HepG2 (cell line): ENCODE data around the gene CAMK1D. TPM values are rescaled to one million over a fixed set of nuclear protein-coding genes. Genes with fewer than 3 reads are reported as not detected.

ENCODE experiments used
- ATAC-seq: fragments of 200-7000 bp; cut with Tn5 transposase; 3 replicates; pipeline ENCODE4 v1.9.1; 2020; ENCODE audit warnings: mild to moderate bottlenecking, moderate library complexity
- BruUV-seq: library from RNA; stranded (reverse); fragments of 400-500 nt; replicated peaks from 2 replicates; lab custom pipeline; 2021; lab: Mats Ljungman, UMichigan
- CTCF ChIA-PET: fragments of 300-600 bp; formaldehyde crosslinking; extraction: SDS; loops from one replicate; lab custom pipeline; 2021; ENCODE audit warnings: low total read pairs, inconsistent platforms, low intra/inter-chr PET ratio; lab: Yijun Ruan, JAX
- POLR2A ChIA-PET: fragments of 350-600 bp; sonication (Branson Sonifier 250); formaldehyde crosslinking; loops from one replicate; lab custom pipeline; 2020; ENCODE audit warnings: antibody characterized with exemption, inconsistent platforms; lab: Yijun Ruan, JAX
- DNase-seq: peaks from one replicate; pipeline ENCODE4 v3.0.0-alpha.2; 2015; ENCODE audit warnings: low spot score
- FAIRE-seq: peaks from 3 replicates; lab custom pipeline; 2011; peaks lifted over from hg19 to GRCh38; lab: Jason Lieb, UNC
- H2AFZ ChIP-seq: one replicate; pipeline ENCODE4 v1.6.1; 2011; ENCODE audit warnings: low read length, inconsistent platforms
- H3K27ac ChIP-seq: fragments of 300-600 bp; 3 replicates; pipeline ENCODE4 v1.8.0; 2011; ENCODE audit warnings: mixed run types, mild to moderate bottlenecking, mixed read lengths, low read length, inconsistent platforms; ENCODE audit not compliant: insufficient read depth; ENCODE audit errors: extremely low read length
- H3K27me3 ChIP-seq, 2 experiments: fragments of 200-600 bp in 1 of 2; 2 replicates in 1 of 2; 3 replicates in 1 of 2; pipeline versions ENCODE4 v1.6.0 to v1.8.0; 2011; ENCODE audit warnings: low read length in 2 of 2, mild to moderate bottlenecking in 2 of 2, moderate library complexity in 2 of 2, inconsistent platforms in 1 of 2; ENCODE audit not compliant: insufficient read depth in 2 of 2, control insufficient read depth in 1 of 2
- H3K36me3 ChIP-seq, 2 experiments: fragments of 200-600 bp in 1 of 2; replicated peaks in 1 of 2; 2 replicates in 1 of 2; 3 replicates in 1 of 2; pipeline versions ENCODE4 v1.5.1 to v1.8.0; 2011; ENCODE audit warnings: low read length in 2 of 2, inconsistent platforms in 1 of 2; ENCODE audit not compliant: insufficient read depth in 2 of 2, control insufficient read depth in 1 of 2
- H3K4me1 ChIP-seq: 2 replicates; pipeline ENCODE4 v1.5.1; 2012; ENCODE audit warnings: low read length, inconsistent platforms; ENCODE audit not compliant: insufficient read depth
- H3K4me2 ChIP-seq: 2 replicates; pipeline ENCODE4 v1.6.0; 2011; ENCODE audit warnings: low read depth, low read length, inconsistent platforms
- H3K4me3 ChIP-seq, 3 experiments: fragments of 200-600 bp in 1 of 3; sonication (generic), shearing (Covaris generic) in 1 of 3; replicated peaks in 1 of 3; 2 replicates each; pipeline ENCODE4 v1.5.1; 2011 to 2016; ENCODE audit warnings: low read length in 3 of 3, inconsistent platforms in 2 of 3, low read depth in 2 of 3, mild to moderate bottlenecking in 2 of 3, control low read depth in 1 of 3, mixed read lengths in 1 of 3; ENCODE audit not compliant: insufficient read depth in 1 of 3
- H3K79me2 ChIP-seq: one replicate; pipeline ENCODE4 v1.6.1; 2011; ENCODE audit warnings: low read length, inconsistent platforms; ENCODE audit not compliant: insufficient read depth
- H3K9ac ChIP-seq: 2 replicates; pipeline ENCODE4 v1.6.0; 2011; ENCODE audit warnings: mild to moderate bottlenecking, low read depth, low read length, inconsistent platforms; ENCODE audit not compliant: insufficient read depth
- H3K9me3 ChIP-seq: 2 replicates; pipeline ENCODE4 v1.5.1; 2012; ENCODE audit warnings: mild to moderate bottlenecking, low read length
- H4K20me1 ChIP-seq: 2 replicates; pipeline ENCODE4 v1.6.0; 2011; ENCODE audit warnings: inconsistent platforms, mild to moderate bottlenecking, low read length, moderate library complexity; ENCODE audit not compliant: insufficient read depth
- FOSL2 ChIP-seq: sonication (generic); formaldehyde crosslinking; IDR thresholded peaks from 2 replicates; pipeline ENCODE4 v1.4.0; 2020; ENCODE audit warnings: missing genetic modification reagents
- NAIF1 ChIP-seq: sonication (generic); formaldehyde crosslinking; IDR thresholded peaks from 2 replicates; pipeline ENCODE4 v1.5.0; 2020; ENCODE audit warnings: mild to moderate bottlenecking, missing genetic modification reagents, borderline replicate concordance
- NFYB ChIP-seq: sonication (generic); formaldehyde crosslinking; IDR thresholded peaks from 2 replicates; pipeline ENCODE4 v1.4.0; 2020; ENCODE audit warnings: missing genetic modification reagents
- PPARG ChIP-seq: conservative IDR thresholded peaks from 2 replicates; pipeline ENCODE4 v1.6.1; 2016; ENCODE audit warnings: missing biosample characterization, missing genetic modification reagents
- RARA ChIP-seq: IDR thresholded peaks from 2 replicates; pipeline ENCODE4 v1.6.1; 2016; ENCODE audit warnings: missing genetic modification reagents, missing compliant biosample characterization
- XBP1 ChIP-seq: sonication (generic); formaldehyde crosslinking; IDR thresholded peaks from 2 replicates; pipeline ENCODE4 v1.5.0; 2020; ENCODE audit warnings: missing genetic modification reagents
- ZNF672 ChIP-seq: sonication (generic); formaldehyde crosslinking; IDR thresholded peaks from 2 replicates; pipeline ENCODE4 v1.8.1; 2022; ENCODE audit warnings: missing genetic modification reagents
- ZNF775 ChIP-seq: sonication (generic); formaldehyde crosslinking; IDR thresholded peaks from 2 replicates; pipeline ENCODE4 v1.4.0; 2020; ENCODE audit warnings: missing genetic modification reagents, mild to moderate bottlenecking, moderate library complexity, borderline replicate concordance
- ZSCAN31 ChIP-seq: sonication (generic); formaldehyde crosslinking; IDR thresholded peaks from 2 replicates; pipeline ENCODE4 v1.5.0; 2020; ENCODE audit warnings: low read depth, mild to moderate bottlenecking, missing genetic modification reagents
- ZUFSP ChIP-seq: sonication (generic); formaldehyde crosslinking; IDR thresholded peaks from 2 replicates; pipeline ENCODE4 v1.9.0; 2021; ENCODE audit warnings: missing genetic modification reagents, mild to moderate bottlenecking, borderline replicate concordance
- WGBS: methylation state at CpG from one replicate; pipeline ENCODE4 v1.1.6; 2017; ENCODE audit warnings: low lambda C conversion rate; 5-methylcytosine and 5-hydroxymethylcytosine counted together
- in situ Hi-C: cut with HindIII; loops from 2 replicates; pipeline ENCODE4 v1.10.0; 2017; ENCODE audit warnings: low pct_unique_long_range_greater_than_20kb; ENCODE audit not compliant: extremely low pct_ligation_motif_present
- intact Hi-C: fragments of 100-400 bp; cut with micrococcal nuclease; formaldehyde crosslinking; loops from one replicate; pipeline ENCODE4 v1.10.0; 2022; ENCODE audit not compliant: unreplicated experiment
- polyA plus RNA-seq, 8 experiments: library from polyadenylated mRNA; depleted of rRNA in 3 of 8; stranded (reverse) in 7 of 8; unstranded in 1 of 8; fragments of >200 nt; fragmentation: Illumina TruSeq in 4 of 8; extraction: Trizol in 4 of 8; gene quantifications; 2 replicates each; pipeline versions ENCODE4 v1.2.1 to v1.2.3, GENCODE V29; 2011 to 2016; ENCODE audit warnings: low read depth in 4 of 8, missing spikeins in 1 of 8, mixed read lengths in 1 of 8; ENCODE audit not compliant: insufficient read depth in 1 of 8
- total RNA-seq, 5 experiments: library from RNA; depleted of rRNA; stranded (reverse); fragments of >200 nt; fragmentation: Illumina TruSeq; extraction: Trizol; gene quantifications; 2 replicates each; pipeline ENCODE4 v1.2.3, GENCODE V29; 2016; ENCODE audit warnings: low read depth in 1 of 5
- TF ChIP-seq, protein P1 (sequence below): sonication (generic); formaldehyde crosslinking; IDR thresholded peaks from 2 replicates; pipeline ENCODE4 v1.8.0; 2022; ENCODE audit warnings: missing genetic modification reagents, mild to moderate bottlenecking, moderate library complexity, borderline replicate concordance

The CAMK1D gene
- total and polyA plus RNA-seq, 2 of the 13 experiments (the other 11 are each of a cell fraction or from before 2014, with no cell fraction given): under 0.01 TPM; not detected in 1

DNA sequence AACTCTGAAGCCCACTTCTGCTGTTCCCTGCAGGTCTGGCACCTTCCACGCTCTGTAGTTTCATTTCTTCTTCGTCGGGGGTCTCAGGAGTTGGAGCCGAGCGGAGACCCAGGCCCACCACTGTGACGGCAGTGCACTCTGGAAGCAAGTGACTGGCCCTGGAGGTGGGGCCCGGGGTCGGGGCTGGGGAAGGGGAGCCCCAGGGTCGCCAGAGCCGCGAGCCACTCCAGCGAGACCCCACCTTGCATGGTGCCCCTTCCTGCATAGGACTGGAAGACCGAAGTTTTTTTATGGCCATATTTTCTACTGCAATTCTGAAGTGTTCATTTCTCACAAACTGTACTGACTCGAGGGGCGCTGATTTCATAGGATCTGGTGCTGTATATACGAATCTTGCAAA is 479.4 kb downstream of the CAMK1D start:
- H3K4me1 ChIP-seq: no peaks in the 10 kb centered on the region
- H4K20me1 ChIP-seq: no peaks in the 10 kb centered on the region
- H3K4me3 ChIP-seq: no peak overlapping the region
- no peaks in the 10 kb centered on the region for H3K36me3 ChIP-seq
- POLR2A ChIA-PET: no interaction called here
- no peak overlapping the region for H3K27ac ChIP-seq
- BruUV-seq: no TSS peak
- no peak overlapping the region for H2AFZ ChIP-seq
- no peak for FAIRE-seq
- no peaks in the 10 kb centered on the region for H3K9me3 ChIP-seq
- no peaks in the 10 kb centered on the region for H3K79me2 ChIP-seq
- CTCF ChIA-PET: no interaction called here
- in situ Hi-C loops (no loop called here), intact Hi-C loops (no loop called here)
- WGBS: 59% methylated on average over 10 of the region's 16 CpGs
- no peak for DNase-seq
- no peak for TF ChIP-seq NAIF1
- no peak overlapping the region for H3K4me2 ChIP-seq
- ATAC-seq: no peak
- H3K9ac ChIP-seq: no peak overlapping the region
- peaks cover 0 to under 1% of the 10 kb centered on the region in 2 experiments; a peak in 2 of 5 replicates for H3K27me3 ChIP-seq

GRCh38 chr10:12829831-12830390 is 480.6 kb downstream of the CAMK1D start:
- TF ChIP-seq, protein P1, sequence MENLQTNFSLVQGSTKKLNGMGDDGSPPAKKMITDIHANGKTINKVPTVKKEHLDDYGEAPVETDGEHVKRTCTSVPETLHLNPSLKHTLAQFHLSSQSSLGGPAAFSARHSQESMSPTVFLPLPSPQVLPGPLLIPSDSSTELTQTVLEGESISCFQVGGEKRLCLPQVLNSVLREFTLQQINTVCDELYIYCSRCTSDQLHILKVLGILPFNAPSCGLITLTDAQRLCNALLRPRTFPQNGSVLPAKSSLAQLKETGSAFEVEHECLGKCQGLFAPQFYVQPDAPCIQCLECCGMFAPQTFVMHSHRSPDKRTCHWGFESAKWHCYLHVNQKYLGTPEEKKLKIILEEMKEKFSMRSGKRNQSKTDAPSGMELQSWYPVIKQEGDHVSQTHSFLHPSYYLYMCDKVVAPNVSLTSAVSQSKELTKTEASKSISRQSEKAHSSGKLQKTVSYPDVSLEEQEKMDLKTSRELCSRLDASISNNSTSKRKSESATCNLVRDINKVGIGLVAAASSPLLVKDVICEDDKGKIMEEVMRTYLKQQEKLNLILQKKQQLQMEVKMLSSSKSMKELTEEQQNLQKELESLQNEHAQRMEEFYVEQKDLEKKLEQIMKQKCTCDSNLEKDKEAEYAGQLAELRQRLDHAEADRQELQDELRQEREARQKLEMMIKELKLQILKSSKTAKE (CRISPR knock-in tag): no peak
- TF ChIP-seq RARA (CRISPR knock-in tag) (no peak), ZSCAN31 (CRISPR knock-in tag) (no peak), ZUFSP (CRISPR knock-in tag) (no peak), FOSL2 (CRISPR knock-in tag) (no peak), PPARG (no peak), XBP1 (CRISPR knock-in tag) (no peak), ZNF775 (CRISPR knock-in tag) (no peak), NFYB (no peak), ZNF672 (CRISPR knock-in tag) (no peak)
- Histone ChIP-seq H3K4me2 (no peak overlapping the region), H3K79me2 (no peaks in the 10 kb centered on the region), H3K4me3 (no peak overlapping the region), H2AFZ (no peak overlapping the region), H3K4me1 (no peaks in the 10 kb centered on the region), H3K27me3 (peaks cover 0 to 10% of the 10 kb centered on the region in 2 experiments; a peak in 3 of 5 replicates), H3K9ac (no peak overlapping the region), H3K27ac (no peak overlapping the region), H3K9me3 (no peaks in the 10 kb centered on the region), H3K36me3 (no peaks in the 10 kb centered on the region), H4K20me1 (no peaks in the 10 kb centered on the region)
- FAIRE-seq: no peak
- CTCF ChIA-PET: no interaction called here
- BruUV-seq: no TSS peak
- DNase-seq: no peak
- intact Hi-C loops (no loop called here), in situ Hi-C loops (no loop called here)
- 34% methylated on average over 6 of the region's 6 CpGs for WGBS
- POLR2A ChIA-PET: no interaction called here
- no peak for ATAC-seq
